Peyer's patch (tissue), 4 donors: Measurements from ENCODE around the gene PFN1. TPM values are rescaled to one million over a fixed set of nuclear protein-coding genes. Genes with fewer than 3 reads are reported as not detected.

ENCODE experiments used
- DNase-seq, 3 donors: peaks; one replicate each; pipeline ENCODE4 v3.0.0-alpha.2; 2017 to 2019
- H3K27ac ChIP-seq, 4 donors: fragments of 200-600 bp; sonication (generic); one replicate each; pipeline ENCODE4 v1.5.1; 2016 to 2019
- H3K27me3 ChIP-seq, 2 donors: fragments of 200-600 bp; sonication (generic); one replicate each; pipeline ENCODE4 v1.5.1; 2019
- H3K36me3 ChIP-seq, 3 donors: fragments of 200-600 bp; sonication (generic); one replicate each; pipeline ENCODE4 v1.5.1; 2016 to 2019
- H3K4me1 ChIP-seq, 4 donors: fragments of 200-600 bp; sonication (generic); one replicate each; pipeline ENCODE4 v1.5.1; 2016 to 2019
- H3K4me3 ChIP-seq, 4 donors: fragments of 200-600 bp; sonication (generic); 1 replicate in 3 of 4; 2 replicates in 1 of 4; pipeline ENCODE4 v1.5.1; 2016 to 2019; ENCODE audit warnings: mild to moderate bottlenecking in 1 of 4
- H3K9me3 ChIP-seq, 4 donors: fragments of 200-600 bp; sonication (generic); one replicate each; pipeline ENCODE4 v1.5.1; 2016 to 2019; ENCODE audit warnings: mild to moderate bottlenecking in 1 of 4
- POLR2A ChIP-seq, 2 donors: fragments of 450-650 bp; IDR thresholded peaks; one replicate each; pipeline ENCODE4 v1.5.1; 2017; ENCODE audit warnings: antibody characterized with exemption in 2 of 2, mild to moderate bottlenecking in 2 of 2, moderate library complexity in 2 of 2
- total RNA-seq, 4 donors: library from RNA; depleted of rRNA; stranded (reverse); fragments of >200 nt; gene quantifications; one replicate each; pipeline ENCODE4 v1.1.0, GENCODE V29; 2016
- TF ChIP-seq, protein P1 (sequence below), 6 experiments: fragments of 450-650 bp in 4 of 6; fragments of 200-600 bp in 2 of 6; sonication (generic) in 1 of 6; IDR thresholded peaks; one replicate each; pipeline ENCODE4 v1.5.1; 2017 to 2019; ENCODE audit warnings: antibody characterized with exemption in 6 of 6, mild to moderate bottlenecking in 3 of 6, moderate library complexity in 1 of 6

The PFN1 gene
- total RNA-seq, 4 donors from 2014 or later = 530 to 1,064 (median 855) TPM

- no peak for TF ChIP-seq POLR2A (IDR thresholded peaks at IDR 0.05)
- Histone ChIP-seq H3K27ac (peak overlapping the region in 2 of 4 donors; percentile 56 to 66), H3K4me3 (no peak overlapping the region), H3K9me3 (no peaks in the 10 kb centered on the region), H3K4me1 (peaks cover 0 to 18% (median 0%) of the 10 kb centered on the region in 4 donors), H3K27me3 (no peaks in the 10 kb centered on the region), H3K36me3 (peaks cover 0 to 19% (median 0%) of the 10 kb centered on the region in 3 donors)
- peak in 2 of 3 donors; percentile 73 to 83 for DNase-seq
Measured at GRCh38 chr17:4959261-4959965, 11.1 kb upstream of the PFN1 start.

GRCh38 chr17:4958102-4958501 is 9.8 kb upstream of the PFN1 start:
- H3K27ac ChIP-seq = no peak overlapping the region
- H3K9me3 ChIP-seq = no peaks in the 10 kb centered on the region
- TF ChIP-seq, protein P1, sequence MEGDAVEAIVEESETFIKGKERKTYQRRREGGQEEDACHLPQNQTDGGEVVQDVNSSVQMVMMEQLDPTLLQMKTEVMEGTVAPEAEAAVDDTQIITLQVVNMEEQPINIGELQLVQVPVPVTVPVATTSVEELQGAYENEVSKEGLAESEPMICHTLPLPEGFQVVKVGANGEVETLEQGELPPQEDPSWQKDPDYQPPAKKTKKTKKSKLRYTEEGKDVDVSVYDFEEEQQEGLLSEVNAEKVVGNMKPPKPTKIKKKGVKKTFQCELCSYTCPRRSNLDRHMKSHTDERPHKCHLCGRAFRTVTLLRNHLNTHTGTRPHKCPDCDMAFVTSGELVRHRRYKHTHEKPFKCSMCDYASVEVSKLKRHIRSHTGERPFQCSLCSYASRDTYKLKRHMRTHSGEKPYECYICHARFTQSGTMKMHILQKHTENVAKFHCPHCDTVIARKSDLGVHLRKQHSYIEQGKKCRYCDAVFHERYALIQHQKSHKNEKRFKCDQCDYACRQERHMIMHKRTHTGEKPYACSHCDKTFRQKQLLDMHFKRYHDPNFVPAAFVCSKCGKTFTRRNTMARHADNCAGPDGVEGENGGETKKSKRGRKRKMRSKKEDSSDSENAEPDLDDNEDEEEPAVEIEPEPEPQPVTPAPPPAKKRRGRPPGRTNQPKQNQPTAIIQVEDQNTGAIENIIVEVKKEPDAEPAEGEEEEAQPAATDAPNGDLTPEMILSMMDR (IDR thresholded peaks at IDR 0.05) = no peak
- TF ChIP-seq POLR2A (IDR thresholded peaks at IDR 0.05) = no peak
- no peak for DNase-seq
- no peak overlapping the region for H3K4me3 ChIP-seq
- H3K36me3 ChIP-seq = peaks cover 0 to 19% (median 0%) of the 10 kb centered on the region in 3 donors
- H3K4me1 ChIP-seq = peaks cover 0 to 18% (median 0%) of the 10 kb centered on the region in 4 donors
- H3K27me3 ChIP-seq = no peaks in the 10 kb centered on the region

DNA sequence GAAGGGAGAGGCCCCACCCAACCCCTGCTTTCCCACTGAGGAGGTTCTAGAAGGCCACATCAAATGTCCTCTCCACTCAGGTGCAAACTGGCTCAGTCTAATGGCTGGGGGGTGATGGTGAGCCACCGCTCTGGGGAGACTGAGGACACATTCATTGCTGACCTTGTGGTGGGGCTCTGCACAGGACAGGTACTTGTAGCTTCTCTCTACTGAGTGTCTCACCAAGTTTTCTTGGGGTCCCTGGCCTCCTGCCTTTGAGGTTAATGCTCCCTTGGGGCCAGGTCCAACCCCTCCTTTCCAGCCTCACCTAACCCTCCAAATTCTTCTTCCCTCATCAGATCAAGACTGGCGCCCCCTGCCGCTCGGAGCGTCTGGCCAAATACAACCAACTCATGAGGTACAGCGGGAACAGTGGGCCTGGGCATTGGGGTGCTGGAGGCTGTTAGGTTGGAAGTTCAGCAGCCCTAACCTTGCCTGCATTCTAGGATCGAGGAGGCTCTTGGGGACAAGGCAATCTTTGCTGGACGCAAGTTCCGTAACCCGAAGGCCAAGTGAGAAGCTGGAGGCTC is 8.2 kb upstream of the PFN1 start:
- Histone ChIP-seq H3K4me3 (no peak overlapping the region), H3K36me3 (peaks cover 0 to 19% (median 0%) of the 10 kb centered on the region in 3 donors), H3K27ac (no peak overlapping the region), H3K4me1 (peaks cover 0 to 18% (median 0%) of the 10 kb centered on the region in 4 donors), H3K27me3 (no peaks in the 10 kb centered on the region), H3K9me3 (no peaks in the 10 kb centered on the region)
- no peak for TF ChIP-seq POLR2A (IDR thresholded peaks at IDR 0.05)
- TF ChIP-seq, protein P1 (IDR thresholded peaks at IDR 0.05) = peak in 4 of 6 experiments; percentile 5 to 18 (median 10)
- DNase-seq = peak in 1 of 3 donors; percentile 56

DNA sequence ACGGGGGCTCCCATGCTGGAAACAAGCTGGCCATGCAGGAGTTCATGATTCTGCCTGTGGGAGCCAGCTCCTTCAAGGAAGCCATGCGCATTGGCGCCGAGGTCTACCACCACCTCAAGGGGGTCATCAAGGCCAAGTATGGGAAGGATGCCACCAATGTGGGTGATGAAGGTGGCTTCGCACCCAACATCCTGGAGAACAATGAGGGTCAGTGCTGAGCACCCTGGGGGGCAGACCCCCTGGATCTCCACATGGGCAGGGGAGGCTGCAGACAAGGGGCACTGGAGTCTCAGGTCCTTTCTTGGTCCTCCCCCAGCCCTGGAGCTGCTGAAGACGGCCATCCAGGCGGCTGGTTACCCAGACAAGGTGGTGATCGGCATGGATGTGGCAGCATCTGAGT is 6.8 kb upstream of the PFN1 start:
- no peak for TF ChIP-seq POLR2A (IDR thresholded peaks at IDR 0.05)
- TF ChIP-seq, protein P1 (IDR thresholded peaks at IDR 0.05) = no peak
- Histone ChIP-seq H3K4me1 (peaks cover 4 to 25% (median 6%) of the 10 kb centered on the region in 4 donors), H3K9me3 (no peaks in the 10 kb centered on the region), H3K4me3 (no peak overlapping the region), H3K27me3 (no peaks in the 10 kb centered on the region), H3K27ac (no peak overlapping the region), H3K36me3 (peaks cover 0 to 9% (median 0%) of the 10 kb centered on the region in 3 donors)
- DNase-seq = peak in 1 of 3 donors; percentile 29

- peak in 1 of 3 donors; percentile 48 for DNase-seq
- H3K36me3 ChIP-seq = no peaks in the 10 kb centered on the region
- H3K27me3 ChIP-seq = no peaks in the 10 kb centered on the region
- peaks cover 4 to 13% (median 8%) of the 10 kb centered on the region in 4 donors for H3K4me1 ChIP-seq
- no peak overlapping the region for H3K4me3 ChIP-seq
- no peak overlapping the region for H3K27ac ChIP-seq
- TF ChIP-seq, protein P1 (IDR thresholded peaks at IDR 0.05) = no peak
- no peak for TF ChIP-seq POLR2A (IDR thresholded peaks at IDR 0.05)
- H3K9me3 ChIP-seq = no peaks in the 10 kb centered on the region
Measured at GRCh38 chr17:4953451-4953961, 5.2 kb upstream of the PFN1 start.

GRCh38 chr17:4951486-4951885 is 3.2 kb upstream of the PFN1 start:
- Histone ChIP-seq H3K27ac (no peak overlapping the region), H3K4me1 (peaks cover 4 to 16% (median 10%) of the 10 kb centered on the region in 4 donors), H3K4me3 (no peak overlapping the region), H3K36me3 (peaks cover 0 to 1% (median 0%) of the 10 kb centered on the region in 3 donors), H3K9me3 (no peaks in the 10 kb centered on the region), H3K27me3 (no peaks in the 10 kb centered on the region)
- DNase-seq = no peak
- TF ChIP-seq POLR2A (IDR thresholded peaks at IDR 0.05) = no peak
- TF ChIP-seq, protein P1 (IDR thresholded peaks at IDR 0.05) = no peak
